PC-3 (cell line): ENCODE measurements around the gene MAPKAP1. TPM values are rescaled to one million over a fixed set of nuclear protein-coding genes. Genes with fewer than 3 reads are reported as not detected.
A peak's percentile ranks its signal among the peaks of the same experiment; 100 is the strongest.

Experiments used
- ATAC-seq: fragments of 200-7000 bp; cut with Tn5 transposase; 2 replicates; pipeline ENCODE4 v1.9.1; 2020; ENCODE audit warnings: mild to moderate bottlenecking, moderate library complexity
- BruUV-seq: library from RNA; stranded (reverse); fragments of 400-500 nt; replicated peaks from 2 replicates; lab custom pipeline; 2021; lab: Mats Ljungman, UMichigan
- CTCF ChIA-PET: fragments of 300-600 bp; sonication (Branson Sonifier 250); formaldehyde crosslinking; loops from one replicate; lab custom pipeline; 2022; ENCODE audit warnings: antibody characterized with exemption; lab: Charles Lee
- POLR2A ChIA-PET: fragments of 300-600 bp; sonication (Branson Sonifier 250); formaldehyde crosslinking; loops from one replicate; lab custom pipeline; 2022; ENCODE audit warnings: antibody characterized with exemption; ENCODE audit not compliant: unreplicated experiment; lab: Charles Lee
- DNase-seq: peaks from one replicate; pipeline ENCODE4 v3.0.0-alpha.2; 2015
- H2AFZ ChIP-seq: fragments of 300-600 bp; sonication (generic); 2 replicates; pipeline ENCODE4 v1.6.0; 2016; ENCODE audit warnings: antibody characterized with exemption, low read length
- H3F3A ChIP-seq: fragments of 300-600 bp; sonication (generic); one replicate; pipeline ENCODE4 v1.6.0; 2017; ENCODE audit warnings: antibody characterized with exemption, low read length, control low read depth, mild to moderate bottlenecking; ENCODE audit not compliant: unreplicated experiment
- H3K27ac ChIP-seq: fragments of 300-600 bp; sonication (generic); 2 replicates; pipeline ENCODE4 v1.5.1; 2016; ENCODE audit warnings: mild to moderate bottlenecking, low read length
- H3K27me3 ChIP-seq: fragments of 300-600 bp; sonication (generic); 2 replicates; pipeline ENCODE4 v1.6.1; 2016; ENCODE audit warnings: low read length, mixed read lengths
- H3K36me3 ChIP-seq: fragments of 300-600 bp; sonication (generic); 2 replicates; pipeline ENCODE4 v1.6.1; 2016; ENCODE audit warnings: low read depth, mixed run types, low read length, mixed read lengths
- H3K4me1 ChIP-seq: fragments of 300-600 bp; sonication (generic); 2 replicates; pipeline ENCODE4 v1.5.1; 2016; ENCODE audit warnings: low read length; ENCODE audit not compliant: insufficient read depth
- H3K4me2 ChIP-seq: fragments of 300-600 bp; sonication (generic); 2 replicates; pipeline ENCODE4 v1.6.0; 2016; ENCODE audit warnings: low read length
- H3K4me3 ChIP-seq: fragments of 300-600 bp; sonication (generic); 2 replicates; pipeline ENCODE4 v1.5.1; 2016; ENCODE audit warnings: mild to moderate bottlenecking, low read length, mixed read lengths
- H3K79me2 ChIP-seq: fragments of 300-600 bp; sonication (generic); 2 replicates; pipeline ENCODE4 v1.6.1; 2017; ENCODE audit warnings: low read length, mixed read lengths
- H3K9ac ChIP-seq: fragments of 300-600 bp; sonication (generic); 2 replicates; pipeline ENCODE4 v1.6.0; 2016; ENCODE audit warnings: mild to moderate bottlenecking, low read length
- H3K9me2 ChIP-seq: fragments of 300-600 bp; sonication (generic); replicated peaks from 2 replicates; pipeline ENCODE4 v1.6.1; 2016; ENCODE audit warnings: mixed run types, low read length, mixed read lengths
- H3K9me3 ChIP-seq: fragments of 300-600 bp; sonication (generic); 2 replicates; pipeline ENCODE4 v1.6.1; 2016; ENCODE audit warnings: low read length, mixed read lengths
- H4K20me1 ChIP-seq: fragments of 300-600 bp; sonication (generic); 2 replicates; pipeline ENCODE4 v1.6.1; 2016; ENCODE audit warnings: low read length, mixed read lengths
- EZH2 ChIP-seq: fragments of 300-600 bp; sonication (generic); IDR thresholded peaks from one replicate; pipeline ENCODE4 v1.6.1; 2017; ENCODE audit warnings: antibody characterized with exemption, mild to moderate bottlenecking, low read length; ENCODE audit not compliant: unreplicated experiment
- EZH2phosphoT487 ChIP-seq: fragments of 300-600 bp; sonication (generic); IDR thresholded peaks from 2 replicates; pipeline ENCODE4 v1.6.1; 2018; ENCODE audit warnings: mild to moderate bottlenecking, antibody characterized with exemption, low read length, borderline replicate concordance
- intact Hi-C: fragments of 100-400 bp; cut with micrococcal nuclease; formaldehyde crosslinking; loops from 2 replicates; pipeline ENCODE4 v1.9.0; 2023
- total RNA-seq: library from RNA; depleted of rRNA; stranded (reverse); fragments of >200 nt; gene quantifications from 2 replicates; pipeline ENCODE4 v1.2.3, GENCODE V29; 2014
- TF ChIP-seq, protein P1 (sequence below): fragments of 300-600 bp; sonication (generic); conservative IDR thresholded peaks from 2 replicates; pipeline ENCODE4 v1.5.1; 2017; ENCODE audit warnings: antibody characterized with exemption, low read depth, mild to moderate bottlenecking, low read length

The MAPKAP1 gene
- total RNA-seq, 1 experiment from 2014 or later = 128 TPM

DNA sequence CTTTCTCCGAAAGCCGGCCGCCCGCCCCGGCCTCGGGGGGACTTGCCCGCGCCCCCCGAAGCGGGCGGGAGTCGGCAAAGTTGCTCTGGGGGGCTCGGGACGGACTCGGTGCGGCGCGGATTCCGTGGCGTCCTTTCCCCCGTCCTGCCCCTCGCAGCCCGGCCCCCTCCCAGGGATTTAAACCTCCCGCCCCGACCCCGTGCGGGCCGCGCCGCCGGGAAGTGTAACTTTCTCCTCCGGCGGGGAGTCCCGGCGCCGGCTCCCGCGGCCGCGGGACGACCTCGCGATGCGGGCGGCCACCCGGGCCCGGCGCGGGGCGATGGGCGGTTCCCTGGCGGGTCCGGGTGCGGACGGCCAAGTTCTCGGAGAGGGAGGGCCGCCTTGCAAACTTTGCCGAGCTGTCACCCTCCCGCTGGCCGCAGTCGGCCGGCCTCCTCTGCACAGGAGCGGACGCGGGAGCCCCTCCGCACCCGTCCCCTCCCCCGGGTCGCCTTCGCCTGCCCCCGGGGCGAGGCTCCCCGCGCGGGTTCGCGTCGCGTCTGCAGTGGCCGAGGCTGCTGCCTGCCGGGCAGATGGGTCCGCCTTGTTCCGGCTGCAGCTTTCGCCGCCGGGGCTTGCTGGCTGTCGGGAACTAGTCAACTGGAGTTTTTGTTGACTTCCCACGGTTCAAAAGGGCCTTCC is 40.9 kb upstream of the MAPKAP1 start:
- no peaks in the 10 kb centered on the region for H3K27me3 ChIP-seq
- ChIA-PET POLR2A (no interaction called here), CTCF (no interaction called here)
- peak overlapping the region; percentile 98 for H3K4me3 ChIP-seq
- peaks cover 24% of the 10 kb centered on the region for H3K79me2 ChIP-seq
- no peak overlapping the region for H3K27ac ChIP-seq
- no peak for ATAC-seq
- peaks cover 34% of the 10 kb centered on the region for H3K4me1 ChIP-seq
- H4K20me1 ChIP-seq = no peaks in the 10 kb centered on the region
- BruUV-seq = no TSS peak
- intact Hi-C loops = loop anchor here (5.0 kb wide), 1 partner anchor 479 kb away; no protein-coding TSS in a partner anchor
- peak; percentile 14 for DNase-seq
- no peaks in the 10 kb centered on the region for H3K36me3 ChIP-seq
- H3K4me2 ChIP-seq = peak overlapping the region; percentile 90
- no peaks in the 10 kb centered on the region for H3F3A ChIP-seq
- H3K9me3 ChIP-seq = no peaks in the 10 kb centered on the region
- TF ChIP-seq EZH2phosphoT487 = no peak
- TF ChIP-seq, protein P1, sequence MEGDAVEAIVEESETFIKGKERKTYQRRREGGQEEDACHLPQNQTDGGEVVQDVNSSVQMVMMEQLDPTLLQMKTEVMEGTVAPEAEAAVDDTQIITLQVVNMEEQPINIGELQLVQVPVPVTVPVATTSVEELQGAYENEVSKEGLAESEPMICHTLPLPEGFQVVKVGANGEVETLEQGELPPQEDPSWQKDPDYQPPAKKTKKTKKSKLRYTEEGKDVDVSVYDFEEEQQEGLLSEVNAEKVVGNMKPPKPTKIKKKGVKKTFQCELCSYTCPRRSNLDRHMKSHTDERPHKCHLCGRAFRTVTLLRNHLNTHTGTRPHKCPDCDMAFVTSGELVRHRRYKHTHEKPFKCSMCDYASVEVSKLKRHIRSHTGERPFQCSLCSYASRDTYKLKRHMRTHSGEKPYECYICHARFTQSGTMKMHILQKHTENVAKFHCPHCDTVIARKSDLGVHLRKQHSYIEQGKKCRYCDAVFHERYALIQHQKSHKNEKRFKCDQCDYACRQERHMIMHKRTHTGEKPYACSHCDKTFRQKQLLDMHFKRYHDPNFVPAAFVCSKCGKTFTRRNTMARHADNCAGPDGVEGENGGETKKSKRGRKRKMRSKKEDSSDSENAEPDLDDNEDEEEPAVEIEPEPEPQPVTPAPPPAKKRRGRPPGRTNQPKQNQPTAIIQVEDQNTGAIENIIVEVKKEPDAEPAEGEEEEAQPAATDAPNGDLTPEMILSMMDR = no peak
- TF ChIP-seq EZH2 = no peak
- peak overlapping the region; percentile 72 for H3K9ac ChIP-seq
- H3K9me2 ChIP-seq = no peaks in the 10 kb centered on the region
- peak overlapping the region; percentile 95 for H2AFZ ChIP-seq

DNA sequence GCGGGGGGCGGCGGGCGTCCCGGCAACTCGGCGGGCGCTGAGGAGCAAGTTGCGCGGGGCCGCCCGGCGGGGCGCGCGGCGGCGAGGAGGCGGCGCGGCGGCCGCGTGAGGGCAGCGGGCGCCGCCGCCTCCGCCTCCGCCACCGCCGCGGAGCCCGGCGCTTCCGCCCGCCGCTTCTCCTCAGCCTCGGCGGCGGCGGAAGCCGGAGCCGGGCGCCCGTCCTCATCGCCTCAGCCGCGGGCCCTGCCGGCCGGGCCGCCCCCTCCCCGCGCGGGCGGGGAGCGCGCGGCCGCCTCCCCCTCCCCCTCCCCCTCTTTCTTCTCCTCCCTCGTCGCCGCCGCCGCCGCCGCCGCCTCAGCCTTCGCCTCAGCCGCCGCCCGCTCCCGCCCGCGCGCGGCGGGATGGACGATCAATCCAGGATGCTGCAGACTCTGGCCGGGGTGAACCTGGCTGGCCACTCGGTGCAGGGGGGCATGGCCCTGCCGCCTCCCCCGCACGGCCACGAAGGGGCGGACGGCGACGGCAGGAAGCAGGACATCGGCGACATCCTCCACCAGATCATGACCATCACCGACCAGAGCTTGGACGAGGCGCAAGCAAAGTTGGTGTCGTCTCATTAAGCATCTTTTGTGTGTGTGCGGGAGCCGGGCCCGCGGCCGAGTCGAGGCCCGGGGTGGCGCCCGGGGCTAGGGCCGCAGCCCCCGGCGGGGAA is 40.2 kb upstream of the MAPKAP1 start, which contains the start of gene PBX3:
PBX3 (plus strand) TSS at position 321 of the 712 bp plus-strand sequence.
- H4K20me1 ChIP-seq = no peaks in the 10 kb centered on the region
- H2AFZ ChIP-seq = peak within 1 kb of the TSS; percentile 95
- H3K4me3 ChIP-seq = peak within 1 kb of the TSS; percentile 98
- ChIA-PET CTCF (no interaction called here), POLR2A (no interaction called here)
- intact Hi-C loops = loop anchor here (5.0 kb wide), 1 partner anchor 480 kb away; no protein-coding TSS in a partner anchor
- DNase-seq (peak; percentile 17), ATAC-seq (no peak; the same call in 1 of the 2 replicates)
- H3K27me3 ChIP-seq = no peaks in the 10 kb centered on the region
- H3F3A ChIP-seq = no peaks in the 10 kb centered on the region
- H3K9me3 ChIP-seq = no peaks in the 10 kb centered on the region
- peaks cover 24% of the 10 kb centered on the region for H3K79me2 ChIP-seq
- no peaks in the 10 kb centered on the region for H3K36me3 ChIP-seq
- H3K9me2 ChIP-seq = no peaks in the 10 kb centered on the region
- TF ChIP-seq, protein P1 = no peak
- no peak for TF ChIP-seq EZH2phosphoT487
- TF ChIP-seq EZH2 = no peak
- peak within 1 kb of the TSS; percentile 72 for H3K9ac ChIP-seq
- H3K27ac ChIP-seq = peak within 1 kb of the TSS; percentile 39; the same call in 1 of the 2 replicates
- no TSS peak for BruUV-seq
- H3K4me2 ChIP-seq = peak within 1 kb of the TSS; percentile 90
- peaks cover 34% of the 10 kb centered on the region for H3K4me1 ChIP-seq

DNA sequence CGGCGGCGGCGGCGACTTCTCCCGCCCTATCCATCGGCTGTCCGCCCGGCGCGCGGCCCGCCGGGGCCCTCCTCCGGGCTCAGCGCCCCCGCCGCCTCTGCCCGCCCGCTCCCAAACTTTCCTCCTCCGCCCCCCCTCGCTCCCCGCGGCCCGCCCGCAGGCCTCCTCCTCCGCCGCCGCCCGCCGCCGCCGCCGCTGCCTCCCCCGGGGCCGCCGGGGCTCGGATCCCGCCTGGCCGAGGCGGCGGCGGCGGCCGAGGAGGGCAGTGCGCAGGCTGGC is 39.7 kb upstream of the MAPKAP1 start:
- Histone ChIP-seq H3K27ac (no peak overlapping the region), H3K9me3 (no peaks in the 10 kb centered on the region), H4K20me1 (no peaks in the 10 kb centered on the region), H3K36me3 (no peaks in the 10 kb centered on the region), H3K27me3 (no peaks in the 10 kb centered on the region), H3K4me3 (peak overlapping the region; percentile 61; the same call in 1 of the 2 replicates), H3K4me2 (no peak overlapping the region), H3K9ac (no peak overlapping the region), H3K4me1 (peaks cover 31% of the 10 kb centered on the region), H3K9me2 (no peaks in the 10 kb centered on the region), H3K79me2 (peaks cover 24% of the 10 kb centered on the region), H2AFZ (no peak overlapping the region), H3F3A (no peaks in the 10 kb centered on the region)
- CTCF ChIA-PET = no interaction called here
- TF ChIP-seq, protein P1 = no peak
- TF ChIP-seq EZH2phosphoT487 = no peak
- TF ChIP-seq EZH2 = no peak
- no TSS peak for BruUV-seq
- intact Hi-C loops = loop anchor here (5.0 kb wide), 1 partner anchor 481 kb away; no protein-coding TSS in a partner anchor
- DNase-seq (no peak), ATAC-seq (no peak)
- POLR2A ChIA-PET = no interaction called here
